ENCODE data around the gene MCU. TPM values are rescaled to one million over a fixed set of nuclear protein-coding genes. Genes with fewer than 3 reads are reported as not detected.
A peak's percentile ranks its signal among the peaks of the same experiment; 100 is the strongest.

The MCU gene
- polyA plus RNA-seq, 1 of the 3 experiments (the other 2 are of a cell fraction) = 20.6 TPM

DNA sequence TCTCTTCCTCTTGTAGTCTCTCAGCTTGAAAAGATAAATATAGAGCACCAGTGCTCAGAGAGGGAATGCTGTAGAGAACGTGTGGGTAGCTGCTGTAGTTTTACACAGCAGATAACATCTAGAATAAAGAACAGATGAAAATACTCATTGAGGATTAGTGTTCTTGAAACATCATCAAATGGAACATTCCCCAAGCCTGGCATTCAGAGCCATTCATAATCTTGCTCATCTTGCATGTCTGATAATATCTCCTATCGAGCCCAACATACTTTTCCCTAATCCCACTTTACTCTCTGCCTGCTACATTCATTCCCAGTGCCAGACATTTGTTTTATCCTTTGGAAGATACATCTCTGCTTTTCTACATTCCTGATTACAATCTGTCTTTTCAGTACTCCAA is 35.2 kb downstream of the MCU start:
- peaks cover 31% of the 10 kb centered on the region; the same call in 1 of the 2 replicates for H3K79me2 ChIP-seq (ENCODE audit: insufficient read depth)
- H3K36me3 ChIP-seq (replicated peaks in 1 of 2; ENCODE audit: control insufficient read depth in 1 of 2, insufficient read depth in 2 of 2, low read length in 1 of 2) = peaks cover 0 to 20% of the 10 kb centered on the region in 2 experiments
- no peaks in the 10 kb centered on the region for H3K9me2 ChIP-seq
- no peak overlapping the region for H2AFZ ChIP-seq (ENCODE audit: low read depth)
- CTCF ChIA-PET = no interaction called here
- H3K4me1 ChIP-seq (ENCODE audit: control insufficient read depth in 1 of 2, insufficient read depth in 2 of 2, low read depth in 1 of 2, low read length in 1 of 2) = peaks cover 4 to 10% of the 10 kb centered on the region in 2 experiments; a peak in 3 of 4 replicates
- H3F3A ChIP-seq (replicated peaks; ENCODE audit: insufficient read depth) = peaks cover 27% of the 10 kb centered on the region
- peaks cover 7% of the 10 kb centered on the region; the same call in 1 of the 2 replicates for H4K20me1 ChIP-seq (ENCODE audit: insufficient read depth)
- no peaks in the 10 kb centered on the region for H3K27me3 ChIP-seq (ENCODE audit: insufficient read depth)
- DNase-seq = peak; percentile 15
- POLR2A ChIA-PET = no interaction called here
- peak overlapping the region; percentile 48 to 71; a peak in 3 of 4 replicates for H3K27ac ChIP-seq (ENCODE audit: low read depth in 2 of 2, low read length in 1 of 2)
- H3K9ac ChIP-seq = no peak overlapping the region
- no peak overlapping the region for H3K4me3 ChIP-seq (ENCODE audit: low read depth in 2 of 2, low read length in 1 of 2)
- H3K4me2 ChIP-seq = peak overlapping the region; percentile 24; the same call in 1 of the 2 replicates
- H3K9me3 ChIP-seq = no peaks in the 10 kb centered on the region
- WGBS (ENCODE audit: low lambda C conversion rate) = 8% methylated on average over 2 of the region's 2 CpGs
- TF ChIP-seq SIN3A (IDR thresholded peaks at IDR 0.05; ENCODE audit: borderline replicate concordance, low read depth, low read length) (no peak), TEAD4 (IDR thresholded peaks at IDR 0.05; ENCODE audit: borderline replicate concordance, insufficient read depth) (peak; percentile 65; the same call in 1 of the 2 replicates), TAF1 (IDR thresholded peaks at IDR 0.05; ENCODE audit: borderline replicate concordance, low read depth, low read length) (no peak), FOXM1 (IDR thresholded peaks at IDR 0.05; ENCODE audit: low read depth) (0 out of 2 replicates have a peak, but pooled peaks have one; percentile 35), NRF1 (IDR thresholded peaks at IDR 0.05; ENCODE audit: low read depth, low read length) (no peak), ELF1 (IDR thresholded peaks at IDR 0.05) (no peak), RFX5 (IDR thresholded peaks at IDR 0.05; ENCODE audit: low read length) (no peak), NFIC (IDR thresholded peaks at IDR 0.05; ENCODE audit: borderline replicate concordance) (peak; percentile 62), RCOR1 (IDR thresholded peaks at IDR 0.05; ENCODE audit: low read length) (no peak), EZH2phosphoT487 (IDR thresholded peaks at IDR 0.05; ENCODE audit: borderline replicate concordance, low read depth) (no peak), POLR2AphosphoS5 (IDR thresholded peaks at IDR 0.05; ENCODE audit: low read depth, low read length) (no peak), MEF2A (IDR thresholded peaks at IDR 0.05; ENCODE audit: borderline replicate concordance, low read depth) (peak; percentile 17; the same call in 1 of the 2 replicates), YY1 (IDR thresholded peaks at IDR 0.05; ENCODE audit: low read depth) (no peak), CHD2 (IDR thresholded peaks at IDR 0.05; ENCODE audit: low read length, partially characterized antibody) (no peak), FOSL2 (IDR thresholded peaks at IDR 0.05; ENCODE audit: borderline replicate concordance, low read depth) (peak; percentile 22; the same call in 1 of the 2 replicates), GABPA (IDR thresholded peaks at IDR 0.05; ENCODE audit: low read depth) (no peak), TCF12 (IDR thresholded peaks at IDR 0.05) (peak; percentile 83), RXRA (IDR thresholded peaks at IDR 0.05; ENCODE audit: borderline replicate concordance, low read depth) (no peak), GATA2 (CRISPR knock-in tag; IDR thresholded peaks at IDR 0.05) (peak; percentile 63; the same call in 1 of the 2 replicates), EP300 (IDR thresholded peaks at IDR 0.05; ENCODE audit: borderline replicate concordance in 1 of 2, low read depth in 1 of 2, low read length in 1 of 2) (peak; percentile 25 to 31; a peak in 2 of 4 replicates), RAD21 (IDR thresholded peaks at IDR 0.05; ENCODE audit: low read length) (no peak), JUND (IDR thresholded peaks at IDR 0.05) (peak; percentile 70)
- TF ChIP-seq, protein P1, sequence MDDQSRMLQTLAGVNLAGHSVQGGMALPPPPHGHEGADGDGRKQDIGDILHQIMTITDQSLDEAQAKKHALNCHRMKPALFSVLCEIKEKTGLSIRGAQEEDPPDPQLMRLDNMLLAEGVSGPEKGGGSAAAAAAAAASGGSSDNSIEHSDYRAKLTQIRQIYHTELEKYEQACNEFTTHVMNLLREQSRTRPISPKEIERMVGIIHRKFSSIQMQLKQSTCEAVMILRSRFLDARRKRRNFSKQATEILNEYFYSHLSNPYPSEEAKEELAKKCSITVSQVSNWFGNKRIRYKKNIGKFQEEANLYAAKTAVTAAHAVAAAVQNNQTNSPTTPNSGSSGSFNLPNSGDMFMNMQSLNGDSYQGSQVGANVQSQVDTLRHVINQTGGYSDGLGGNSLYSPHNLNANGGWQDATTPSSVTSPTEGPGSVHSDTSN (IDR thresholded peaks at IDR 0.05) = peak; percentile 78
- TF ChIP-seq, protein P2, sequence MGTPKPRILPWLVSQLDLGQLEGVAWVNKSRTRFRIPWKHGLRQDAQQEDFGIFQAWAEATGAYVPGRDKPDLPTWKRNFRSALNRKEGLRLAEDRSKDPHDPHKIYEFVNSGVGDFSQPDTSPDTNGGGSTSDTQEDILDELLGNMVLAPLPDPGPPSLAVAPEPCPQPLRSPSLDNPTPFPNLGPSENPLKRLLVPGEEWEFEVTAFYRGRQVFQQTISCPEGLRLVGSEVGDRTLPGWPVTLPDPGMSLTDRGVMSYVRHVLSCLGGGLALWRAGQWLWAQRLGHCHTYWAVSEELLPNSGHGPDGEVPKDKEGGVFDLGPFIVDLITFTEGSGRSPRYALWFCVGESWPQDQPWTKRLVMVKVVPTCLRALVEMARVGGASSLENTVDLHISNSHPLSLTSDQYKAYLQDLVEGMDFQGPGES (IDR thresholded peaks at IDR 0.05; ENCODE audit: low read depth, low read length) = no peak
- TF ChIP-seq, protein P3, sequence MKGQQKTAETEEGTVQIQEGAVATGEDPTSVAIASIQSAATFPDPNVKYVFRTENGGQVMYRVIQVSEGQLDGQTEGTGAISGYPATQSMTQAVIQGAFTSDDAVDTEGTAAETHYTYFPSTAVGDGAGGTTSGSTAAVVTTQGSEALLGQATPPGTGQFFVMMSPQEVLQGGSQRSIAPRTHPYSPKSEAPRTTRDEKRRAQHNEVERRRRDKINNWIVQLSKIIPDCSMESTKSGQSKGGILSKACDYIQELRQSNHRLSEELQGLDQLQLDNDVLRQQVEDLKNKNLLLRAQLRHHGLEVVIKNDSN (IDR thresholded peaks at IDR 0.05; ENCODE audit: borderline replicate concordance, low read depth) = no peak
- TF ChIP-seq, protein P4, sequence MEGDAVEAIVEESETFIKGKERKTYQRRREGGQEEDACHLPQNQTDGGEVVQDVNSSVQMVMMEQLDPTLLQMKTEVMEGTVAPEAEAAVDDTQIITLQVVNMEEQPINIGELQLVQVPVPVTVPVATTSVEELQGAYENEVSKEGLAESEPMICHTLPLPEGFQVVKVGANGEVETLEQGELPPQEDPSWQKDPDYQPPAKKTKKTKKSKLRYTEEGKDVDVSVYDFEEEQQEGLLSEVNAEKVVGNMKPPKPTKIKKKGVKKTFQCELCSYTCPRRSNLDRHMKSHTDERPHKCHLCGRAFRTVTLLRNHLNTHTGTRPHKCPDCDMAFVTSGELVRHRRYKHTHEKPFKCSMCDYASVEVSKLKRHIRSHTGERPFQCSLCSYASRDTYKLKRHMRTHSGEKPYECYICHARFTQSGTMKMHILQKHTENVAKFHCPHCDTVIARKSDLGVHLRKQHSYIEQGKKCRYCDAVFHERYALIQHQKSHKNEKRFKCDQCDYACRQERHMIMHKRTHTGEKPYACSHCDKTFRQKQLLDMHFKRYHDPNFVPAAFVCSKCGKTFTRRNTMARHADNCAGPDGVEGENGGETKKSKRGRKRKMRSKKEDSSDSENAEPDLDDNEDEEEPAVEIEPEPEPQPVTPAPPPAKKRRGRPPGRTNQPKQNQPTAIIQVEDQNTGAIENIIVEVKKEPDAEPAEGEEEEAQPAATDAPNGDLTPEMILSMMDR (IDR thresholded peaks at IDR 0.05) = no peak
- TF ChIP-seq, protein P5, sequence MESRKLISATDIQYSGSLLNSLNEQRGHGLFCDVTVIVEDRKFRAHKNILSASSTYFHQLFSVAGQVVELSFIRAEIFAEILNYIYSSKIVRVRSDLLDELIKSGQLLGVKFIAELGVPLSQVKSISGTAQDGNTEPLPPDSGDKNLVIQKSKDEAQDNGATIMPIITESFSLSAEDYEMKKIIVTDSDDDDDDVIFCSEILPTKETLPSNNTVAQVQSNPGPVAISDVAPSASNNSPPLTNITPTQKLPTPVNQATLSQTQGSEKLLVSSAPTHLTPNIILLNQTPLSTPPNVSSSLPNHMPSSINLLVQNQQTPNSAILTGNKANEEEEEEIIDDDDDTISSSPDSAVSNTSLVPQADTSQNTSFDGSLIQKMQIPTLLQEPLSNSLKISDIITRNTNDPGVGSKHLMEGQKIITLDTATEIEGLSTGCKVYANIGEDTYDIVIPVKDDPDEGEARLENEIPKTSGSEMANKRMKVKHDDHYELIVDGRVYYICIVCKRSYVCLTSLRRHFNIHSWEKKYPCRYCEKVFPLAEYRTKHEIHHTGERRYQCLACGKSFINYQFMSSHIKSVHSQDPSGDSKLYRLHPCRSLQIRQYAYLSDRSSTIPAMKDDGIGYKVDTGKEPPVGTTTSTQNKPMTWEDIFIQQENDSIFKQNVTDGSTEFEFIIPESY (IDR thresholded peaks at IDR 0.05; ENCODE audit: borderline replicate concordance, low read depth) = no peak
- TF ChIP-seq, protein P6, sequence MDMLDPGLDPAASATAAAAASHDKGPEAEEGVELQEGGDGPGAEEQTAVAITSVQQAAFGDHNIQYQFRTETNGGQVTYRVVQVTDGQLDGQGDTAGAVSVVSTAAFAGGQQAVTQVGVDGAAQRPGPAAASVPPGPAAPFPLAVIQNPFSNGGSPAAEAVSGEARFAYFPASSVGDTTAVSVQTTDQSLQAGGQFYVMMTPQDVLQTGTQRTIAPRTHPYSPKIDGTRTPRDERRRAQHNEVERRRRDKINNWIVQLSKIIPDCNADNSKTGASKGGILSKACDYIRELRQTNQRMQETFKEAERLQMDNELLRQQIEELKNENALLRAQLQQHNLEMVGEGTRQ (IDR thresholded peaks at IDR 0.05; ENCODE audit: borderline replicate concordance, low read depth, low read length) = no peak

Data from SK-N-SH (cell line).